CD4-positive, alpha-beta T cell (primary cell): Measurements from ENCODE around the gene MMS19. TPM values are rescaled to one million over a fixed set of nuclear protein-coding genes. Genes with fewer than 3 reads are reported as not detected.

ENCODE experiments used
- ATAC-seq: fragments of 200-7000 bp; cut with Tn5 transposase; one replicate; pipeline ENCODE4 v1.10.0; 2022; ENCODE audit warnings: mild to moderate bottlenecking; ENCODE audit not compliant: poor library complexity
- CTCF ChIA-PET: fragments of 350-600 bp; sonication (Branson Sonifier 250); formaldehyde crosslinking; loops from one replicate; lab custom pipeline; 2021; ENCODE audit warnings: antibody characterized with exemption, inconsistent platforms; lab: Charles Lee
- POLR2A ChIA-PET: fragments of 350-600 bp; sonication (Branson Sonifier 250); formaldehyde crosslinking; loops from one replicate; lab custom pipeline; 2021; ENCODE audit warnings: antibody characterized with exemption, inconsistent platforms; lab: Charles Lee
- DNase-seq, 14 experiments: peaks; one replicate each; pipeline ENCODE4 v3.0.0-alpha.2; 2013 to 2020; ENCODE audit warnings: mixed read lengths in 2 of 14
- H3K27ac ChIP-seq, 2 donors: one replicate each; pipeline versions ENCODE4 v1.5.1 to v1.7.0; 2013; ENCODE audit warnings: low read length in 2 of 2, low read depth in 1 of 2, mild to moderate bottlenecking in 1 of 2
- H3K27me3 ChIP-seq, 2 experiments: 1 replicate in 1 of 2; 2 replicates in 1 of 2; pipeline versions ENCODE4 v1.6.1 to v1.7.0; 2013; ENCODE audit warnings: low read length in 2 of 2, control low read depth in 1 of 2, mild to moderate bottlenecking in 1 of 2, moderate library complexity in 1 of 2; ENCODE audit not compliant: insufficient read depth in 2 of 2, control insufficient read depth in 1 of 2
- H3K36me3 ChIP-seq: one replicate; pipeline ENCODE4 v1.6.1; 2013; ENCODE audit warnings: low read length, control low read depth; ENCODE audit not compliant: insufficient read depth
- H3K4me1 ChIP-seq: one replicate; pipeline ENCODE4 v1.6.1; 2013; ENCODE audit warnings: low read length, control low read depth; ENCODE audit not compliant: insufficient read depth
- H3K4me3 ChIP-seq: one replicate; pipeline ENCODE4 v1.5.1; 2013; ENCODE audit warnings: mild to moderate bottlenecking, low read length, moderate library complexity
- H3K9me3 ChIP-seq, 2 experiments: 1 replicate in 1 of 2; 2 replicates in 1 of 2; pipeline versions ENCODE4 v1.6.1 to v1.7.0; 2013; ENCODE audit warnings: low read length in 2 of 2, mild to moderate bottlenecking in 2 of 2, control low read depth in 1 of 2, moderate library complexity in 1 of 2; ENCODE audit not compliant: control insufficient read depth in 1 of 2, insufficient read depth in 1 of 2
- H3K27ac Mint-ChIP-seq: one replicate; pipeline ENCODE4 v1.8.0; 2020; ENCODE audit warnings: mixed read lengths
- H3K27me3 Mint-ChIP-seq: one replicate; pipeline ENCODE4 v1.8.0; 2021; ENCODE audit warnings: mixed read lengths
- H3K36me3 Mint-ChIP-seq: one replicate; pipeline ENCODE4 v1.8.0; 2021; ENCODE audit warnings: low read depth, mixed read lengths
- H3K4me1 Mint-ChIP-seq: one replicate; pipeline ENCODE4 v1.8.0; 2021; ENCODE audit warnings: low read depth, mixed read lengths
- H3K4me3 Mint-ChIP-seq: one replicate; pipeline ENCODE4 v1.8.0; 2020; ENCODE audit warnings: mild to moderate bottlenecking, mixed read lengths
- H3K9me3 Mint-ChIP-seq: one replicate; pipeline ENCODE4 v1.8.0; 2020; ENCODE audit warnings: mixed read lengths
- intact Hi-C, 2 experiments: fragments of 100-400 bp; cut with DNase I in 1 of 2; cut with micrococcal nuclease in 1 of 2; formaldehyde crosslinking; loops; one replicate each; pipeline versions ENCODE4 v1.15.1 to v1.9.0; 2023 to 2025; cut with DNase I, micrococcal nuclease
- total RNA-seq, 174 experiments: library from RNA in 2 of 174; stranded (reverse) in 2 of 174; gene quantifications; one replicate each; pipeline ENCODE4 v1.2.3 and lab custom pipeline; 2021 to 2026
- TF ChIP-seq, protein P1 (sequence below): fragments of 200-600 bp; IDR thresholded peaks from one replicate; pipeline ENCODE4 v1.8.0; 2022; ENCODE audit warnings: antibody characterized with exemption, mild to moderate bottlenecking

Gene MMS19
- total RNA-seq, 2 experiments from 2014 or later, result 58.4 to 65.7 TPM

DNA sequence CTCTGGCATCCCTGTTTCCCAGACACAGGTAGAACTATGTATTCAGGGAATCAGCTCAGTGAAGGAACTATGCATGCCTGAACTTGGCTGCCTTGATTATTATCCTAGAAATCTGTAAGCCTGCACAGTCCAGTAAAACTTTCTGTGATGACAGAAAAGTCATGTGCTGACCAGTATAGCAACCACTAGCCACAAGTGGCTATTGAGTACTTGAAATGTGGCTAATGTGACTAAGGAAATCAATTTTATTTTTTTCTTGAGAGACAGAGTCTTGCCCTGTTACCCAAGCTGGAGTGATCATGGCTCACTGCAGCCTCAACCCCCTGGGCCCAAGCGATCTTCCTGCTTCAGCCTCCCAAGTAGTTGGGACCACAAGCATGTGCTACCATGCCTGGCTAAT is 55.9 kb downstream of the MMS19 start:
- Mint-ChIP-seq H3K27ac (no peak overlapping the region), H3K9me3 (no peaks in the 10 kb centered on the region), H3K4me1 (peaks cover 32% of the 10 kb centered on the region), H3K27me3 (no peaks in the 10 kb centered on the region), H3K36me3 (peaks cover 69% of the 10 kb centered on the region), H3K4me3 (no peak overlapping the region)
- peaks cover 42% of the 10 kb centered on the region for H3K36me3 ChIP-seq
- CTCF ChIA-PET, result no interaction called here
- TF ChIP-seq, protein P1, sequence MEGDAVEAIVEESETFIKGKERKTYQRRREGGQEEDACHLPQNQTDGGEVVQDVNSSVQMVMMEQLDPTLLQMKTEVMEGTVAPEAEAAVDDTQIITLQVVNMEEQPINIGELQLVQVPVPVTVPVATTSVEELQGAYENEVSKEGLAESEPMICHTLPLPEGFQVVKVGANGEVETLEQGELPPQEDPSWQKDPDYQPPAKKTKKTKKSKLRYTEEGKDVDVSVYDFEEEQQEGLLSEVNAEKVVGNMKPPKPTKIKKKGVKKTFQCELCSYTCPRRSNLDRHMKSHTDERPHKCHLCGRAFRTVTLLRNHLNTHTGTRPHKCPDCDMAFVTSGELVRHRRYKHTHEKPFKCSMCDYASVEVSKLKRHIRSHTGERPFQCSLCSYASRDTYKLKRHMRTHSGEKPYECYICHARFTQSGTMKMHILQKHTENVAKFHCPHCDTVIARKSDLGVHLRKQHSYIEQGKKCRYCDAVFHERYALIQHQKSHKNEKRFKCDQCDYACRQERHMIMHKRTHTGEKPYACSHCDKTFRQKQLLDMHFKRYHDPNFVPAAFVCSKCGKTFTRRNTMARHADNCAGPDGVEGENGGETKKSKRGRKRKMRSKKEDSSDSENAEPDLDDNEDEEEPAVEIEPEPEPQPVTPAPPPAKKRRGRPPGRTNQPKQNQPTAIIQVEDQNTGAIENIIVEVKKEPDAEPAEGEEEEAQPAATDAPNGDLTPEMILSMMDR, result no peak
- no peaks in the 10 kb centered on the region for H3K9me3 ChIP-seq
- no peaks in the 10 kb centered on the region for H3K27me3 ChIP-seq
- intact Hi-C loops, result no loop called here
- no peak for ATAC-seq
- peaks cover 27% of the 10 kb centered on the region for H3K4me1 ChIP-seq
- H3K27ac ChIP-seq, result no peak overlapping the region
- no peak overlapping the region for H3K4me3 ChIP-seq
- POLR2A ChIA-PET, result no interaction called here
- DNase-seq, result no peak

DNA sequence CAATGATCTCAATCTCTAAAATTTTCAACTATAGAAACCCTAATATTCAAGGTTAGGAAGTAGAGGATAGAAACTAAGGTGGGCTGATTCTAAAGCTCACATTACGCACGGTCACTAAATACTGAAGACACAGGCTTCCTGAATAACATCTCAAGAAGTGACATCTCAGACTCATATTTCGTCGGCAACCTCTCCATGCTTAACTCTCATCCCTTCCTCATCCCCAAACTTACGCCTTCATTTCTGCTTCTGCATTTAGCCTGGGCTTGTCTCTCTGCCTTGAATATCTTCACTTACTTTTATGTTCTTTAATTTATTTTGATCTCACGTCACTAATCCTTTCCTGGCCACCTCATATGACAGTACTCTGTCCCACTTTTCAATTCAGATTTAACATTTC is 63.0 kb downstream of the MMS19 start:
- no peak overlapping the region for H3K4me3 Mint-ChIP-seq
- TF ChIP-seq, protein P1, result no peak
- POLR2A ChIA-PET, result no interaction called here
- no peaks in the 10 kb centered on the region for H3K4me1 ChIP-seq
- H3K9me3 Mint-ChIP-seq, result no peaks in the 10 kb centered on the region
- no peak overlapping the region for H3K27ac Mint-ChIP-seq
- DNase-seq (no peak), ATAC-seq (no peak)
- no peaks in the 10 kb centered on the region for H3K9me3 ChIP-seq
- CTCF ChIA-PET, result interaction anchor here (0.6 kb wide), 1 partner anchor 60 kb away, joined by 3 read pairs; no protein-coding TSS in a partner anchor
- no peaks in the 10 kb centered on the region for H3K27me3 Mint-ChIP-seq
- H3K36me3 Mint-ChIP-seq, result peaks cover 86% of the 10 kb centered on the region
- peaks cover 81% of the 10 kb centered on the region for H3K36me3 ChIP-seq
- no peak overlapping the region for H3K4me3 ChIP-seq
- H3K27me3 ChIP-seq, result no peaks in the 10 kb centered on the region
- H3K4me1 Mint-ChIP-seq, result peaks cover under 1% of the 10 kb centered on the region
- intact Hi-C loops, result no loop called here
- H3K27ac ChIP-seq, result no peak overlapping the region

DNA sequence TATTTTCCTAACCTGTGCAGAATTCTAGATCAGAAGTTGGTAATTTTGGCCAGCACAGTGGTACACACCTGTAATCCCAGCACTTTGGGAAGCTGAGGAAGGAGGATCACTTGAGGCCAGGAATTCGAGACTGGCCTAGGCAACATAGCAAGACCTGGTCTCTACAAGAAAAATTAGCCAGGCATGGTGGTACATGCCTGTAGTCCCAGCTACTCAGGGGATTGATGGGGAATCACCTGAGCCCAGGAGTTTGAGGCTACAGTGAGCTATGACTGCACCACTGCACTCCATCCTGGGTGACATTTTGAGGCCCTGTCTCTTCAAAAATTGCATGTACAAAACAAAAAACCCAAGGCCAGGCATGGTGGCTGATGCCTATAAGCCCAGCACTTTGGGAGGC is 63.7 kb downstream of the MMS19 start:
- Mint-ChIP-seq H3K27ac (peak overlapping the region; percentile 24), H3K4me3 (no peak overlapping the region), H3K27me3 (no peaks in the 10 kb centered on the region), H3K36me3 (peaks cover 86% of the 10 kb centered on the region), H3K9me3 (no peaks in the 10 kb centered on the region), H3K4me1 (peaks cover 3% of the 10 kb centered on the region)
- Histone ChIP-seq H3K9me3 (no peaks in the 10 kb centered on the region), H3K36me3 (peaks cover 82% of the 10 kb centered on the region), H3K27ac (no peak overlapping the region), H3K4me1 (no peaks in the 10 kb centered on the region), H3K27me3 (no peaks in the 10 kb centered on the region), H3K4me3 (no peak overlapping the region)
- intact Hi-C loops, result no loop called here
- ChIA-PET POLR2A (no interaction called here), CTCF (interaction anchor here (1.0 kb wide), 1 partner anchor 33 kb away, joined by 3 read pairs; the partner anchor contains the start of gene RRP12)
- TF ChIP-seq, protein P1, result no peak
- DNase-seq (no peak), ATAC-seq (no peak)
